GM12878 (cell line): ENCODE measurements around the gene FBXL7. TPM values are rescaled to one million over a fixed set of nuclear protein-coding genes. Genes with fewer than 3 reads are reported as not detected.

Experiments used
- ATAC-seq: fragments of 200-7000 bp; cut with Tn5 transposase; 3 replicates; pipeline ENCODE4 v1.9.1; 2020; ENCODE audit warnings: mild to moderate bottlenecking, moderate library complexity
- BruUV-seq: library from RNA; stranded (reverse); fragments of 400-500 nt; replicated peaks from 2 replicates; lab custom pipeline; 2021; lab: Mats Ljungman, UMichigan
- CTCF ChIA-PET: fragments of 300-600 bp; sonication (Branson Sonifier 250); formaldehyde crosslinking; extraction: SDS; loops from one replicate; lab custom pipeline; 2021; ENCODE audit warnings: inconsistent platforms; lab: Yijun Ruan, JAX
- POLR2A ChIA-PET: fragments of 350-600 bp; formaldehyde crosslinking; extraction: SDS; loops from one replicate; lab custom pipeline; 2021; ENCODE audit warnings: inconsistent platforms; lab: Charles Lee
- RAD21 ChIA-PET: fragments of 300-600 bp; sonication (Branson Sonifier 250); formaldehyde crosslinking; loops from one replicate; lab custom pipeline; 2023; ENCODE audit warnings: antibody characterized with exemption; ENCODE audit not compliant: unreplicated experiment; lab: Charles Lee
- SMC1A ChIA-PET: fragments of 300-600 bp; sonication (Branson Sonifier 250); formaldehyde crosslinking; loops from one replicate; lab custom pipeline; 2023; ENCODE audit not compliant: unreplicated experiment, uncharacterized antibody; lab: Charles Lee
- DNase-seq: peaks from one replicate; pipeline ENCODE4 v3.0.0-alpha.2; 2011; ENCODE audit warnings: low read depth, low spot score
- FAIRE-seq: peaks from 3 replicates; lab custom pipeline; 2011; peaks lifted over from hg19 to GRCh38; lab: Jason Lieb, UNC
- H2AFZ ChIP-seq: 2 replicates; pipeline ENCODE4 v1.6.0; 2011; ENCODE audit warnings: low read depth, low read length, control low read depth; ENCODE audit not compliant: control insufficient read depth
- H3K27ac ChIP-seq: 2 replicates; pipeline ENCODE4 v1.5.1; 2011; ENCODE audit warnings: control low read depth; ENCODE audit not compliant: control insufficient read depth, insufficient read depth
- H3K27me3 ChIP-seq, 2 experiments: replicated peaks in 1 of 2; 2 replicates each; pipeline versions ENCODE4 v1.6.0 to v1.6.1; 2011; ENCODE audit warnings: low read length in 1 of 2; ENCODE audit not compliant: control insufficient read depth in 2 of 2, insufficient read depth in 2 of 2
- H3K36me3 ChIP-seq, 2 experiments: 2 replicates each; pipeline ENCODE4 v1.5.1; 2011; ENCODE audit warnings: low read length in 1 of 2; ENCODE audit not compliant: control insufficient read depth in 2 of 2, insufficient read depth in 2 of 2
- H3K4me1 ChIP-seq: 2 replicates; pipeline ENCODE4 v1.6.1; 2011; ENCODE audit warnings: mild to moderate bottlenecking, low read length, moderate library complexity, mixed read lengths; ENCODE audit not compliant: control insufficient read depth, insufficient read depth
- H3K4me2 ChIP-seq: 2 replicates; pipeline ENCODE4 v1.6.0; 2011; ENCODE audit warnings: control low read depth; ENCODE audit not compliant: control insufficient read depth, insufficient read depth
- H3K4me3 ChIP-seq: fragments of 200-600 bp; sonication (generic); 2 replicates; pipeline ENCODE4 v1.5.1; 2016
- H3K79me2 ChIP-seq: 2 replicates; pipeline ENCODE4 v1.6.0; 2011; ENCODE audit warnings: low read length; ENCODE audit not compliant: control insufficient read depth, insufficient read depth
- H3K9ac ChIP-seq: 2 replicates; pipeline ENCODE4 v1.8.0; 2011; ENCODE audit warnings: low read length, control low read depth, mixed read lengths; ENCODE audit not compliant: control insufficient read depth, insufficient read depth
- H3K9me3 ChIP-seq: replicated peaks from 3 replicates; pipeline ENCODE4 v1.5.1; 2011; ENCODE audit warnings: mild to moderate bottlenecking, low read length; ENCODE audit not compliant: control insufficient read depth, insufficient read depth
- H4K20me1 ChIP-seq: 2 replicates; pipeline ENCODE4 v1.6.0; 2011; ENCODE audit not compliant: control insufficient read depth, insufficient read depth
- IKZF2 ChIP-seq, 2 experiments: fragments of 450-650 bp; IDR thresholded peaks; 2 replicates each; pipeline ENCODE4 v1.6.1; 2017; ENCODE audit warnings: mild to moderate bottlenecking in 2 of 2, moderate library complexity in 2 of 2
- MYB ChIP-seq: fragments of 150-350 bp; IDR thresholded peaks from 2 replicates; pipeline ENCODE4 v1.6.1; 2014; ENCODE audit warnings: mild to moderate bottlenecking, low read depth, low read length, borderline replicate concordance
- POLR2AphosphoS5 ChIP-seq: IDR thresholded peaks from 2 replicates; pipeline ENCODE4 v1.6.1; 2011; ENCODE audit warnings: mild to moderate bottlenecking, low read length, inconsistent platforms
- SREBF1 ChIP-seq: IDR thresholded peaks from 2 replicates; pipeline ENCODE4 v1.6.1; 2012; ENCODE audit warnings: mild to moderate bottlenecking, low read length
- WRNIP1 ChIP-seq: IDR thresholded peaks from 2 replicates; pipeline ENCODE4 v1.6.1; 2011; ENCODE audit warnings: low read depth, low read length, improper control_type of control experiment, borderline replicate concordance
- WGBS: methylation state at CpG from one replicate; pipeline ENCODE4 v1.1.6; 2016; ENCODE audit warnings: low lambda C conversion rate; ENCODE audit not compliant: insufficient replicate concordance, insufficient coverage; ENCODE audit errors: missing lambda C conversion rate; 5-methylcytosine and 5-hydroxymethylcytosine counted together
- in situ Hi-C: fragments of 300-500 bp; cut with MboI; formaldehyde crosslinking; loops from 9 replicates; pipeline ENCODE4 v1.14.3; 2018; ENCODE audit warnings: mixed read lengths
- intact Hi-C: fragments of 100-400 bp; cut with micrococcal nuclease; formaldehyde crosslinking; loops from one replicate; pipeline ENCODE4 v1.14.2; 2022; ENCODE audit not compliant: unreplicated experiment
- polyA plus RNA-seq, 11 experiments: library from polyadenylated mRNA; depleted of rRNA in 4 of 11; unstranded in 6 of 11; stranded (reverse) in 5 of 11; fragments of >200 nt; fragmentation: Nextera tagmentation in 4 of 11; fragmentation: Illumina TruSeq in 1 of 11; extraction: Ambion mirVana in 4 of 11; extraction: Trizol in 1 of 11; gene quantifications; 1 replicate in 1 of 11; 2 replicates in 10 of 11; pipeline versions ENCODE4 v1.2.1 to v1.2.3, GENCODE V29; 2011 to 2016; ENCODE audit warnings: inconsistent platforms in 2 of 11, missing spikeins in 2 of 11, low read depth in 1 of 11
- total RNA-seq, 4 experiments: library from RNA; depleted of rRNA in 3 of 4; stranded (reverse); fragments of >200 nt in 3 of 4; fragmentation: Illumina TruSeq in 1 of 4; extraction: Trizol in 1 of 4; gene quantifications; 2 replicates each; pipeline versions ENCODE4 v1.2.1 to v1.2.3, GENCODE V29; 2013 to 2021
- TF ChIP-seq, protein P1 (sequence below): IDR thresholded peaks from 2 replicates; pipeline ENCODE4 v1.6.1; 2012; ENCODE audit warnings: low read depth, low read length, improper control_type of control experiment
- TF ChIP-seq, protein P2 (sequence below): fragments of 450-650 bp; IDR thresholded peaks from 2 replicates; pipeline ENCODE4 v1.6.1; 2017; ENCODE audit warnings: antibody characterized with exemption, mild to moderate bottlenecking, moderate library complexity

The FBXL7 gene
- total and polyA plus RNA-seq, 10 of the 15 experiments (the other 5 are each of a cell fraction or from before 2014, with no cell fraction given), result 0.03 to 0.44 (median 0.16) TPM

DNA sequence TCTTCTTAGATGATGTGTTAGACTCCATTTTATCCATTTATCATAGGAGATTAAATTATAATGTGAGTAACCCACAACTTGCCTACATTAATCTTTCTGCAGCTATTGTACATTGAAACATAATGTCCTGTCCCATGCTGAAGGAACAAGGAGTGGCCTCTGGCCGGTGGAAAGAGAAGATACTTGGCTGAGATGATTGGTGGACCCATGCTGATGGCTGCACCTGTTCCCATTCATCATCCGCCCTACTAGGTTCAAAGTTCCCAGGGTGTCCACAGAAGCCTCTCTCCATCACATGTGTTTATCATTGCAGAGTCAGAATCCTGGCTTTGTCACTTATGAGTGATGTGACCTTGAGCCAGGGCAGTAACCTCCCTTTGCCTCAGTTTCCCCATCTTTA is 24.7 kb downstream of the FBXL7 start:
- ChIA-PET RAD21 (no interaction called here), CTCF (no interaction called here), POLR2A (no interaction called here), SMC1A (no interaction called here)
- in situ Hi-C loops (no loop called here), intact Hi-C loops (no loop called here)
- Histone ChIP-seq H3K4me2 (no peak overlapping the region), H4K20me1 (no peaks in the 10 kb centered on the region), H3K4me3 (no peak overlapping the region), H3K4me1 (no peaks in the 10 kb centered on the region), H3K27ac (no peak overlapping the region), H2AFZ (no peak overlapping the region), H3K9ac (no peak overlapping the region), H3K36me3 (no peaks in the 10 kb centered on the region), H3K9me3 (no peaks in the 10 kb centered on the region), H3K27me3 (no peaks in the 10 kb centered on the region), H3K79me2 (no peaks in the 10 kb centered on the region)
- 32% methylated on average over 2 of the region's 2 CpGs for WGBS
- BruUV-seq, result no TSS peak
- ATAC-seq (no peak), DNase-seq (no peak), FAIRE-seq (no peak)
- TF ChIP-seq SREBF1 (no peak), WRNIP1 (no peak), POLR2AphosphoS5 (no peak)

DNA sequence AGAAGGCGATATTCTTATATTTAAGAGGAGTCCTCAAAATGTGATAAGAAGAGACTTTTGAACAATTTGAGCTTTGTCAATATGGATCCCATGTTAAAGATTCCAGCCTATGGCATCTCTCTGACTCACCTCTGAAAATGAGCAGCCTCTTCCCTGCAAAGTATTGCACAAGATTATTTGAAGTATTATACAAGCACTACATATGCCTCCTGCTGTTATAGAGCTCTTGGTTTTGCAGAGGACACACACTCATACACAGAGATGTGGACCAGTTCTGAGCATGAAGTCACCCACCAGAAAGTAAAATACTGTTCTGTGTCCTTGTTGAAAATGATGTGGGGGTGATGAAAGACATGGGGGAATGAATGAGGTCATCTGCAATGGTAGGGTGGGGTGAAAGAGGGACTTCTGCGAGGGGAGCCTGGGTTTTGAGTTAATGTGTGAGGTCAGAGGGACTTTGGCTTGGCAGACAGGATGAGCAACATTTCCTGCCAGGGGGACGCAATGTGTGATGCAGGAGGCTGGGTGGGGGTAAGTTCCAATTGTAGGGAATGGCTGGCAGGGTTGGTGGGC is 25.8 kb downstream of the FBXL7 start:
- SMC1A ChIA-PET, result no interaction called here
- Histone ChIP-seq H3K36me3 (no peaks in the 10 kb centered on the region), H2AFZ (no peak overlapping the region), H3K4me2 (no peak overlapping the region), H3K9me3 (no peaks in the 10 kb centered on the region), H3K79me2 (no peaks in the 10 kb centered on the region)
- in situ Hi-C loops, result no loop called here
- TF ChIP-seq, protein P1, sequence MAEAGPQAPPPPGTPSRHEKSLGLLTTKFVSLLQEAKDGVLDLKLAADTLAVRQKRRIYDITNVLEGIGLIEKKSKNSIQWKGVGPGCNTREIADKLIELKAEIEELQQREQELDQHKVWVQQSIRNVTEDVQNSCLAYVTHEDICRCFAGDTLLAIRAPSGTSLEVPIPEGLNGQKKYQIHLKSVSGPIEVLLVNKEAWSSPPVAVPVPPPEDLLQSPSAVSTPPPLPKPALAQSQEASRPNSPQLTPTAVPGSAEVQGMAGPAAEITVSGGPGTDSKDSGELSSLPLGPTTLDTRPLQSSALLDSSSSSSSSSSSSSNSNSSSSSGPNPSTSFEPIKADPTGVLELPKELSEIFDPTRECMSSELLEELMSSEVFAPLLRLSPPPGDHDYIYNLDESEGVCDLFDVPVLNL, result no peak
- TF ChIP-seq SREBF1 (no peak), MYB (no peak), IKZF2 (IDR thresholded peaks at IDR 0.05) (no peak)
- TF ChIP-seq, protein P2, sequence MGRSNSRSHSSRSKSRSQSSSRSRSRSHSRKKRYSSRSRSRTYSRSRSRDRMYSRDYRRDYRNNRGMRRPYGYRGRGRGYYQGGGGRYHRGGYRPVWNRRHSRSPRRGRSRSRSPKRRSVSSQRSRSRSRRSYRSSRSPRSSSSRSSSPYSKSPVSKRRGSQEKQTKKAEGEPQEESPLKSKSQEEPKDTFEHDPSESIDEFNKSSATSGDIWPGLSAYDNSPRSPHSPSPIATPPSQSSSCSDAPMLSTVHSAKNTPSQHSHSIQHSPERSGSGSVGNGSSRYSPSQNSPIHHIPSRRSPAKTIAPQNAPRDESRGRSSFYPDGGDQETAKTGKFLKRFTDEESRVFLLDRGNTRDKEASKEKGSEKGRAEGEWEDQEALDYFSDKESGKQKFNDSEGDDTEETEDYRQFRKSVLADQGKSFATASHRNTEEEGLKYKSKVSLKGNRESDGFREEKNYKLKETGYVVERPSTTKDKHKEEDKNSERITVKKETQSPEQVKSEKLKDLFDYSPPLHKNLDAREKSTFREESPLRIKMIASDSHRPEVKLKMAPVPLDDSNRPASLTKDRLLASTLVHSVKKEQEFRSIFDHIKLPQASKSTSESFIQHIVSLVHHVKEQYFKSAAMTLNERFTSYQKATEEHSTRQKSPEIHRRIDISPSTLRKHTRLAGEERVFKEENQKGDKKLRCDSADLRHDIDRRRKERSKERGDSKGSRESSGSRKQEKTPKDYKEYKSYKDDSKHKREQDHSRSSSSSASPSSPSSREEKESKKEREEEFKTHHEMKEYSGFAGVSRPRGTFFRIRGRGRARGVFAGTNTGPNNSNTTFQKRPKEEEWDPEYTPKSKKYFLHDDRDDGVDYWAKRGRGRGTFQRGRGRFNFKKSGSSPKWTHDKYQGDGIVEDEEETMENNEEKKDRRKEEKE, result no peak
- TF ChIP-seq, all 136 proteins: peak for 0
- Histone ChIP-seq H4K20me1 (no peaks in the 10 kb centered on the region), H3K4me3 (no peak overlapping the region), H3K9ac (no peak overlapping the region), H3K4me1 (no peaks in the 10 kb centered on the region), H3K27me3 (no peaks in the 10 kb centered on the region), H3K27ac (no peak overlapping the region)
- ChIA-PET POLR2A (no interaction called here), RAD21 (no interaction called here), CTCF (no interaction called here)
- 14% methylated on average over 3 of the region's 3 CpGs for WGBS
- no peak for ATAC-seq
- no peak for DNase-seq
- no TSS peak for BruUV-seq
- FAIRE-seq, result no peak
- intact Hi-C loops, result no loop called here
